Suprapubic skin (tissue), 4 donors: ENCODE measurements around the gene GNB1. TPM values are rescaled to one million over a fixed set of nuclear protein-coding genes. Genes with fewer than 3 reads are reported as not detected.

Experiments
- DNase-seq, 2 donors: peaks; one replicate each; pipeline ENCODE4 v3.0.0-alpha.2; 2019; ENCODE audit warnings: low spot score in 2 of 2
- H3K27ac ChIP-seq: fragments of 200-600 bp; sonication (generic); one replicate; pipeline ENCODE4 v1.5.1; 2019
- H3K27me3 ChIP-seq: fragments of 200-600 bp; sonication (generic); one replicate; pipeline ENCODE4 v1.5.1; 2019
- H3K36me3 ChIP-seq: fragments of 200-600 bp; sonication (generic); one replicate; pipeline ENCODE4 v1.5.1; 2019
- H3K4me1 ChIP-seq: fragments of 200-600 bp; sonication (generic); one replicate; pipeline ENCODE4 v1.5.1; 2019
- H3K4me3 ChIP-seq: fragments of 200-600 bp; sonication (generic); one replicate; pipeline ENCODE4 v1.5.1; 2019; ENCODE audit warnings: mild to moderate bottlenecking
- H3K9me3 ChIP-seq: fragments of 200-600 bp; sonication (generic); one replicate; pipeline ENCODE4 v1.5.1; 2019
- EP300 ChIP-seq: sonication (generic); formaldehyde crosslinking; IDR thresholded peaks from one replicate; pipeline ENCODE4 v1.6.1; 2017; ENCODE audit warnings: antibody characterized with exemption
- POLR2A ChIP-seq, 2 donors: fragments of 450-650 bp; IDR thresholded peaks; one replicate each; pipeline ENCODE4 v1.6.1; 2017; ENCODE audit warnings: antibody characterized with exemption in 2 of 2, mild to moderate bottlenecking in 2 of 2, moderate library complexity in 2 of 2
- POLR2AphosphoS5 ChIP-seq, 3 donors: sonication (generic); formaldehyde crosslinking; IDR thresholded peaks; one replicate each; pipeline ENCODE4 v1.6.1; 2017; ENCODE audit warnings: antibody characterized with exemption in 3 of 3
- WGBS: methylation state at CpG from one replicate; pipeline ENCODE4 v1.1.5; 2018; 5-methylcytosine and 5-hydroxymethylcytosine counted together
- total RNA-seq, 4 donors: library from RNA; depleted of rRNA; stranded (reverse); fragments of >200 nt; gene quantifications; one replicate each; pipeline ENCODE4 v1.1.0, GENCODE V29; 2016
- TF ChIP-seq, protein P1 (sequence below), 2 donors: fragments of 200-600 bp in 1 of 2; fragments of 450-650 bp in 1 of 2; sonication (generic) in 1 of 2; IDR thresholded peaks; one replicate each; pipeline ENCODE4 v1.5.1; 2016 to 2019; ENCODE audit warnings: antibody characterized with exemption in 2 of 2, mild to moderate bottlenecking in 1 of 2, moderate library complexity in 1 of 2

Gene GNB1
- total RNA-seq, 4 donors from 2014 or later: 121 to 159 (median 153) TPM

DNA sequence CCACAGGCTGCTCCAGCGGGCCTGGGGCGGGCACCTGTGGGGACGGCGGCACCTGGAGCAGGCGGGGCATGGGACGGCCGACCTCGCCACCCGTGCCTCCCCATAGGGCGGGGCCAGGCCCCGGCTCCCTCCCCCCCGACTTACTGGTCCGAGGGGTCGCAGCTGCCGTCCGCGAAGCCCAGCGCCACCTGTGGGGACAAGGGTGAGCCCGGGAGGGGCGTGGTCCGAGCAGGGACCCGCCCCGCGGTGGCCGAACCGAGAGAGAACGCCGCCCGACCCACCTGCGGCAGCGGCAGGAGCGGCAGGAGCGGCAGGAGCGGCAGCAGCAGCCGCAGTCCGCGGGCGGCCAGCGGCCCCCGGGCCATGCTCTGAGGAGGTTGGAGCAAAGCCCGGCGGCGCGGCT, 28.0 kb upstream of the GNB1 start, which contains the start of gene TMEM52:
TMEM52 (minus strand) TSS at position 379 of the 403 bp plus-strand sequence; CDS start at position 365, 14 bp downstream.
- Histone ChIP-seq H3K27me3 (no peaks in the 10 kb centered on the region), H3K4me3 (peak within 1 kb of the TSS; percentile 63), H3K27ac (peak within 1 kb of the TSS; percentile 43), H3K9me3 (no peaks in the 10 kb centered on the region), H3K36me3 (no peaks in the 10 kb centered on the region), H3K4me1 (peaks cover 43% of the 10 kb centered on the region)
- no peak for TF ChIP-seq POLR2A (IDR thresholded peaks at IDR 0.05)
- TF ChIP-seq, protein P1, sequence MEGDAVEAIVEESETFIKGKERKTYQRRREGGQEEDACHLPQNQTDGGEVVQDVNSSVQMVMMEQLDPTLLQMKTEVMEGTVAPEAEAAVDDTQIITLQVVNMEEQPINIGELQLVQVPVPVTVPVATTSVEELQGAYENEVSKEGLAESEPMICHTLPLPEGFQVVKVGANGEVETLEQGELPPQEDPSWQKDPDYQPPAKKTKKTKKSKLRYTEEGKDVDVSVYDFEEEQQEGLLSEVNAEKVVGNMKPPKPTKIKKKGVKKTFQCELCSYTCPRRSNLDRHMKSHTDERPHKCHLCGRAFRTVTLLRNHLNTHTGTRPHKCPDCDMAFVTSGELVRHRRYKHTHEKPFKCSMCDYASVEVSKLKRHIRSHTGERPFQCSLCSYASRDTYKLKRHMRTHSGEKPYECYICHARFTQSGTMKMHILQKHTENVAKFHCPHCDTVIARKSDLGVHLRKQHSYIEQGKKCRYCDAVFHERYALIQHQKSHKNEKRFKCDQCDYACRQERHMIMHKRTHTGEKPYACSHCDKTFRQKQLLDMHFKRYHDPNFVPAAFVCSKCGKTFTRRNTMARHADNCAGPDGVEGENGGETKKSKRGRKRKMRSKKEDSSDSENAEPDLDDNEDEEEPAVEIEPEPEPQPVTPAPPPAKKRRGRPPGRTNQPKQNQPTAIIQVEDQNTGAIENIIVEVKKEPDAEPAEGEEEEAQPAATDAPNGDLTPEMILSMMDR (IDR thresholded peaks at IDR 0.05): no peak
- TF ChIP-seq POLR2AphosphoS5 (IDR thresholded peaks at IDR 0.05): no peak
- TF ChIP-seq EP300: no peak
- WGBS: under 1% methylated on average over 19 of the region's 44 CpGs
- DNase-seq: no peak

DNA sequence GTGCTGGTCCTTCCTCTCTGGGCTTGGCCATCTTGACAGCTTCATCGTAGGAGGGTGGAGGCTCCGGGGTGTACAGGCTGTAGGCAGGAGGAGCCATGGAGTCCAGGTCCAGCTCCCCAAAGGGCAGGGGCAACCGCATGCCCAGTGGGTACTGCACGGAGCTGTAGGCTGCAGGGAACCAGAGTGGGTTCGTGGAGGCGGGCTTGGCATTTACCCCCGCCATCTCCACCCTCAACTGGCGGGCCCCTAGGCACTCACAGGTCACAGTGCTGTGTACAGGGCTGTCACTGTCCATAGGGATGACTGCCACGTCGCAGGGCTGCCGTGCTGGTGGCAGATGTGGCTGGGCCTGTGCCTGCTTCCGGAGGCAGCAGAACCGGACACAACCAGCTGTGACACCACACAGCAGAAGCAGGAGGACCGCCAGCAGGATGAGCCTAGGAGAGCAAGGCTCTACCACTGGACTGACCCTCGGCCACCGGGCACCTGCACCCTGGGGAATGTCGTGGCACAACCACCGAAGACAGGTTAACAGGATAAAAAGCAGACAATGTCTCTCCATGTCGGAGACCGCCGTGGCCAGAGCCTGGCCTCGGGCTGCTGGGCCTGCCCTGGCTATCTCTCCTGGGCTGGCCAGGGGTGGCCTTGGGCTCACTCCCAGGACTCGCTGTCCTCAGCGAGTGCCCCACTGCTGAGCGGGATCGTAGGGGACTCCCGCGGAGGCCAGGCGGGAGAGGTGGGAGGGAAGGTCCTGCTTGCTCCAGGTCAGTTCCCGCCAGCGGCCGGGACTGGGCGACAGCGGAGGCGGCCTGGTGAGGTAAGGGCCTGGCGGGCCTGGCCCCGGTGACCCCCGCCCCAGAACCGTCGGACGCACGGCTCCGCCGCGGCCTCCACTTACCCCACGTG, 27.4 kb upstream of the GNB1 start:
- Histone ChIP-seq H3K4me3 (peak overlapping the region; percentile 63), H3K27ac (no peak overlapping the region), H3K4me1 (peaks cover 39% of the 10 kb centered on the region), H3K36me3 (no peaks in the 10 kb centered on the region), H3K9me3 (no peaks in the 10 kb centered on the region), H3K27me3 (no peaks in the 10 kb centered on the region)
- no peak for TF ChIP-seq POLR2AphosphoS5 (IDR thresholded peaks at IDR 0.05)
- TF ChIP-seq, protein P1 (IDR thresholded peaks at IDR 0.05): no peak
- WGBS: 66% methylated on average over 16 of the region's 46 CpGs
- DNase-seq: peak in 1 of 2 donors; percentile 63

DNA sequence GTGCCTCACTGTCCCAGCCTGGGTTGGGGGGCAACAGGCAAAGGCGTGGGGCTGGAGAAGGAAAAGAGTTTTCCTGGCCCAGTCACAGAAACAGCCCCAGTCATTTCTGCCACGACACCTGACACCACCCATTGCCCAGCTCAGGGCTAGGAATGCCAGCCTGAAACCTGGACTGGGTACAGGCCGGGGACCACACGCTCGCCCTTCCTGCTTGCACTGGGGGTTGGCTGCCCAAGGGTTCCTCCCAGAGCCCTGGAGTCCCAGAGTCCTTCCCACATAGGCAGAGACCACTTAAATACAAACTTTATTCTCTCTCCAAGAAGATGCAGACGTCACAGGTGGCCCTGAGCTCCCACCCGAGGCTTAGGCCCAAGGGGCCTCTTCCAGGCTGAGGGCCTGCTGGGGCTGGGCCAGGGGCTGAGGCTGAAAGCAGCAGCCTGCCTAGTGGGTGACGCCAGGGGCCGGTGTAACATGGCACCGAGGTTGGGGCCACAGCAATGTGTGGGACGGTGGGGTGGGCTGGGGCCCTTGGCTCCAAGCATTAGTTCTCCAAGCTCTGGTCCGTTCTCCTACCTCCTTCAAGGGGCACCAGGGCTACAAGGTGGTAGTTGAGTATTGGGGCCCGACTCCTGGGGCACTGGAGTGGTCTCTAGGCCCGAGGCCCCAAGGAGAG, 26.6 kb upstream of the GNB1 start:
- Histone ChIP-seq H3K4me3 (no peak overlapping the region), H3K4me1 (peaks cover 39% of the 10 kb centered on the region), H3K9me3 (no peaks in the 10 kb centered on the region), H3K36me3 (no peaks in the 10 kb centered on the region), H3K27me3 (no peaks in the 10 kb centered on the region), H3K27ac (no peak overlapping the region)
- TF ChIP-seq POLR2A (IDR thresholded peaks at IDR 0.05): no peak
- no peak for TF ChIP-seq POLR2AphosphoS5 (IDR thresholded peaks at IDR 0.05)
- no peak for TF ChIP-seq EP300
- TF ChIP-seq, protein P1 (IDR thresholded peaks at IDR 0.05): no peak
- DNase-seq: peak in 1 of 2 donors; percentile 64
- WGBS: 91% methylated on average over 11 of the region's 14 CpGs

DNA sequence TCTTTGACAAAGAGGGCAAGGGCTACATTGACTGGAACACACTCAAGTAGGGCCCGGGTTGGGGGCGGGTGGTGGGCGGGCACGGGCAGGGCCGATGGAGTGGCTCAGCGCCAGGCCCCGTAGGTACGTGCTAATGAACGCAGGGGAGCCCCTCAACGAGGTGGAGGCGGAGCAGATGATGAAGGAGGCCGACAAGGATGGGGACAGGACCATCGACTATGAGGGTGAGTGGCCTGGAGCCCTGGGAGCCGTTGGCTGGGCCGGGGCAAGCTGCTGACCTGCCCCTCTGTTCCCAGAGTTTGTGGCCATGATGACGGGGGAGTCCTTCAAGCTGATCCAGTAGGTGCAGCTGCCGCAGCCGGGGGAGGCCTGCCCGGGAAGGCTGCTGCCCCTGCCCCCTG, 26.0 kb upstream of the GNB1 start:
- H3K36me3 ChIP-seq: no peaks in the 10 kb centered on the region
- H3K4me3 ChIP-seq: no peak overlapping the region
- WGBS: 70% methylated on average over 19 of the region's 19 CpGs
- H3K4me1 ChIP-seq: peaks cover 39% of the 10 kb centered on the region
- H3K27me3 ChIP-seq: no peaks in the 10 kb centered on the region
- H3K27ac ChIP-seq: no peak overlapping the region
- TF ChIP-seq POLR2AphosphoS5 (IDR thresholded peaks at IDR 0.05): no peak
- no peak for TF ChIP-seq EP300
- TF ChIP-seq POLR2A (IDR thresholded peaks at IDR 0.05): no peak
- TF ChIP-seq, protein P1 (IDR thresholded peaks at IDR 0.05): no peak
- no peaks in the 10 kb centered on the region for H3K9me3 ChIP-seq
- peak in 1 of 2 donors; percentile 62 for DNase-seq
